K562 (cell line): ENCODE measurements around the gene TIPIN. TPM values are rescaled to one million over a fixed set of nuclear protein-coding genes. Genes with fewer than 3 reads are reported as not detected.

ENCODE experiments used
- ATAC-seq: fragments of 200-7000 bp; cut with Tn5 transposase; 3 replicates; pipeline ENCODE4 v1.9.1; 2020; ENCODE audit warnings: moderate library complexity
- BruUV-seq: library from RNA; stranded (reverse); fragments of 400-500 nt; replicated peaks from 2 replicates; lab custom pipeline; 2021; lab: Mats Ljungman, UMichigan
- CTCF ChIA-PET: fragments of 300-600 bp; formaldehyde crosslinking; extraction: SDS; loops from one replicate; lab custom pipeline; 2021; ENCODE audit warnings: low intra/inter-chr PET ratio; lab: Yijun Ruan, JAX
- POLR2A ChIA-PET: fragments of 300-600, 350-650 bp; sonication (Branson Sonifier 250); formaldehyde crosslinking; extraction: SDS; loops from one replicate; lab custom pipeline; 2021; ENCODE audit warnings: antibody characterized with exemption, inconsistent platforms; lab: Yijun Ruan, JAX
- DNase-seq, 4 experiments: peaks; one replicate each; pipeline versions ENCODE4 v3.0.0 to v3.0.0-alpha.2; 2011 to 2018; ENCODE audit warnings: low spot score in 3 of 4, mixed read lengths in 3 of 4; ENCODE audit errors: extremely low read depth in 1 of 4
- FAIRE-seq: peaks from 2 replicates; lab custom pipeline; 2011; peaks lifted over from hg19 to GRCh38; lab: Jason Lieb, UNC
- H2AFZ ChIP-seq: 2 replicates; pipeline ENCODE4 v1.6.0; 2011; ENCODE audit warnings: low read depth, low read length, control low read depth, inconsistent platforms
- H3K27ac ChIP-seq: fragments of 200-600 bp; 3 replicates; pipeline ENCODE4 v1.8.0; 2011; ENCODE audit warnings: low read depth, mild to moderate bottlenecking, control low read depth, inconsistent platforms, low read length, moderate library complexity, mixed read lengths; ENCODE audit errors: extremely low read depth
- H3K27me3 ChIP-seq, 2 experiments: fragments of 300-600 bp in 1 of 2; 2 replicates in 1 of 2; 3 replicates in 1 of 2; pipeline versions ENCODE4 v1.6.0 to v1.8.0; 2011; ENCODE audit warnings: inconsistent platforms in 2 of 2, low read length in 2 of 2, mild to moderate bottlenecking in 1 of 2, mixed read lengths in 1 of 2, moderate library complexity in 1 of 2; ENCODE audit not compliant: control insufficient read depth in 2 of 2, insufficient read depth in 2 of 2
- H3K36me3 ChIP-seq: fragments of 300-600 bp; 3 replicates; pipeline ENCODE4 v1.8.0; 2011; ENCODE audit warnings: mild to moderate bottlenecking, low read length, inconsistent platforms; ENCODE audit not compliant: control insufficient read depth, insufficient read depth
- H3K4me1 ChIP-seq, 2 experiments: fragments of 200-600 bp in 1 of 2; replicated peaks in 1 of 2; 2 replicates in 1 of 2; 3 replicates in 1 of 2; pipeline versions ENCODE4 v1.5.1 to v1.8.0; 2011; ENCODE audit warnings: inconsistent platforms in 2 of 2, low read length in 2 of 2, mild to moderate bottlenecking in 1 of 2, mixed read lengths in 1 of 2, moderate library complexity in 1 of 2; ENCODE audit not compliant: control insufficient read depth in 2 of 2, insufficient read depth in 2 of 2
- H3K4me2 ChIP-seq: 2 replicates; pipeline ENCODE4 v1.6.1; 2011; ENCODE audit warnings: low read length, control low read depth, inconsistent platforms, mixed read lengths; ENCODE audit not compliant: insufficient read depth
- H3K4me3 ChIP-seq: fragments of 200-600 bp; sonication (generic), shearing (Covaris generic); 2 replicates; pipeline ENCODE4 v1.5.1; 2016; ENCODE audit warnings: control low read depth, inconsistent platforms
- H3K79me2 ChIP-seq: fragments of 200-600 bp; 3 replicates; pipeline ENCODE4 v1.8.0; 2011; ENCODE audit warnings: low read length, inconsistent platforms; ENCODE audit not compliant: control insufficient read depth, insufficient read depth
- H3K9ac ChIP-seq, 2 experiments: 2 replicates each; pipeline versions ENCODE4 v1.6.0 to v1.6.1; 2011; ENCODE audit warnings: low read depth in 2 of 2, low read length in 2 of 2, control low read depth in 1 of 2, inconsistent platforms in 1 of 2, mild to moderate bottlenecking in 1 of 2, mixed read lengths in 1 of 2; ENCODE audit not compliant: insufficient read depth in 1 of 2
- H3K9me1 ChIP-seq: one replicate; pipeline ENCODE4 v1.6.0; 2011; ENCODE audit warnings: inconsistent platforms, mild to moderate bottlenecking, low read length, moderate library complexity; ENCODE audit not compliant: control insufficient read depth, insufficient read depth
- H3K9me3 ChIP-seq: replicated peaks from 2 replicates; pipeline ENCODE4 v1.5.1; 2011; ENCODE audit warnings: low read depth, low read length, inconsistent platforms; ENCODE audit not compliant: control insufficient read depth, insufficient read depth
- H4K20me1 ChIP-seq: replicated peaks from 2 replicates; pipeline ENCODE4 v1.6.1; 2011; ENCODE audit warnings: low read length, inconsistent platforms, mixed read lengths; ENCODE audit not compliant: control insufficient read depth, insufficient read depth
- BRD4 ChIP-seq: fragments of 200-600 bp; sonication (generic); IDR thresholded peaks from 2 replicates; pipeline ENCODE4 v1.6.1; 2017; ENCODE audit warnings: inconsistent platforms
- CEBPG ChIP-seq, 3 experiments: fragments of 200-800 bp in 1 of 3; sonication (Bioruptor generic) in 1 of 3; sonication (generic) in 1 of 3; formaldehyde crosslinking in 1 of 3; IDR thresholded peaks in 2 of 3; conservative IDR thresholded peaks in 1 of 3; 2 replicates each; pipeline versions ENCODE4 v1.6.1 to v1.8.0; 2016 to 2022; ENCODE audit warnings: missing compliant biosample characterization in 2 of 3, missing genetic modification characterization in 2 of 3, mild to moderate bottlenecking in 1 of 3, missing genetic modification reagents in 1 of 3
- GATAD2B ChIP-seq: fragments of 450-650 bp; IDR thresholded peaks from 2 replicates; pipeline ENCODE4 v1.6.1; 2017; ENCODE audit warnings: mild to moderate bottlenecking, borderline replicate concordance
- HNRNPL ChIP-seq: fragments of 200-400 bp; formaldehyde crosslinking; IDR thresholded peaks from 2 replicates; pipeline ENCODE4 v1.6.1; 2017; ENCODE audit warnings: low read depth, mild to moderate bottlenecking, low read length
- IRF2 ChIP-seq: sonication (generic); formaldehyde crosslinking; IDR thresholded peaks from 2 replicates; pipeline ENCODE4 v1.8.1; 2022; ENCODE audit warnings: mild to moderate bottlenecking, missing genetic modification reagents
- NCOA2 ChIP-seq, 2 experiments: fragments of 450-650 bp; IDR thresholded peaks; 2 replicates each; pipeline ENCODE4 v1.6.1; 2018; ENCODE audit warnings: mild to moderate bottlenecking in 2 of 2, moderate library complexity in 1 of 2; ENCODE audit not compliant: partially characterized antibody in 2 of 2
- PHB2 ChIP-seq: fragments of 450-650 bp; IDR thresholded peaks from 2 replicates; pipeline ENCODE4 v1.6.1; 2017; ENCODE audit warnings: low read depth
- ZNF57 ChIP-seq: fragments of 450-650 bp; formaldehyde crosslinking; IDR thresholded peaks from 2 replicates; pipeline ENCODE4 v1.4.0; 2020; ENCODE audit warnings: mild to moderate bottlenecking, moderate library complexity
- WGBS: fragments of 100-300 bp; shearing (Covaris generic); methylation state at CpG from one replicate; pipeline ENCODE4 v1.1.6; 2016; ENCODE audit warnings: low coverage, mixed read lengths; ENCODE audit not compliant: insufficient coverage; ENCODE audit errors: missing lambda C conversion rate; 5-methylcytosine and 5-hydroxymethylcytosine counted together
- in situ Hi-C: fragments of 300-500 bp; cut with MboI; formaldehyde crosslinking; loops from 4 replicates; pipeline ENCODE4 v1.15.0; 2018; ENCODE audit warnings: inconsistent platforms, mixed read lengths
- intact Hi-C: fragments of 100-400 bp; cut with micrococcal nuclease; formaldehyde crosslinking; loops from 2 replicates; pipeline ENCODE4 v1.14.2; 2022
- polyA plus RNA-seq, 8 experiments: library from polyadenylated mRNA; depleted of rRNA in 4 of 8; stranded (reverse) in 5 of 8; unstranded in 3 of 8; fragments of >200 nt; fragmentation: Nextera tagmentation in 2 of 8; fragmentation: Illumina TruSeq in 1 of 8; extraction: Ambion mirVana in 2 of 8; extraction: Trizol in 1 of 8; gene quantifications; 2 replicates each; pipeline versions ENCODE4 v1.2.1 to v1.2.3, GENCODE V29; 2011 to 2014; ENCODE audit warnings: inconsistent platforms in 1 of 8, missing spikeins in 1 of 8
- total RNA-seq, 7 experiments: library from RNA; depleted of rRNA in 6 of 7; stranded (reverse); fragments of >200 nt in 6 of 7; fragmentation: Illumina TruSeq in 2 of 7; extraction: Trizol in 2 of 7; gene quantifications; 2 replicates each; pipeline versions ENCODE4 v1.2.1 to v1.2.3, GENCODE V29; 2011 to 2021; ENCODE audit warnings: low replicate concordance in 1 of 7
- TF ChIP-seq, protein P1 (sequence below): fragments of 450-650 bp; formaldehyde crosslinking; IDR thresholded peaks from 2 replicates; pipeline ENCODE4 v1.4.0; 2020; ENCODE audit warnings: mild to moderate bottlenecking
- TF ChIP-seq, protein P2 (sequence below): fragments of 250-450 bp; sonication (Bioruptor Pico); IDR thresholded peaks from 2 replicates; pipeline ENCODE4 v1.9.0; 2021; ENCODE audit warnings: mild to moderate bottlenecking
- TF ChIP-seq, protein P3 (sequence below): fragments of 250-450 bp; sonication (Bioruptor Pico); IDR thresholded peaks from 2 replicates; pipeline ENCODE4 v1.5.0; 2020; ENCODE audit warnings: mild to moderate bottlenecking
- TF ChIP-seq, protein P4 (sequence below): fragments of 250-450 bp; sonication (Bioruptor Pico); IDR thresholded peaks from 2 replicates; pipeline ENCODE4 v1.6.1; 2021; ENCODE audit warnings: mild to moderate bottlenecking
- TF ChIP-seq, protein P5 (sequence below): fragments of 450-650 bp; IDR thresholded peaks from 2 replicates; pipeline ENCODE4 v1.6.1; 2017; ENCODE audit warnings: antibody characterized with exemption, mild to moderate bottlenecking

Gene TIPIN
- total and polyA plus RNA-seq, 9 of the 15 experiments (the other 6 are each of a cell fraction or from before 2014, with no cell fraction given) = 22.9 to 61.4 (median 42.0) TPM

DNA sequence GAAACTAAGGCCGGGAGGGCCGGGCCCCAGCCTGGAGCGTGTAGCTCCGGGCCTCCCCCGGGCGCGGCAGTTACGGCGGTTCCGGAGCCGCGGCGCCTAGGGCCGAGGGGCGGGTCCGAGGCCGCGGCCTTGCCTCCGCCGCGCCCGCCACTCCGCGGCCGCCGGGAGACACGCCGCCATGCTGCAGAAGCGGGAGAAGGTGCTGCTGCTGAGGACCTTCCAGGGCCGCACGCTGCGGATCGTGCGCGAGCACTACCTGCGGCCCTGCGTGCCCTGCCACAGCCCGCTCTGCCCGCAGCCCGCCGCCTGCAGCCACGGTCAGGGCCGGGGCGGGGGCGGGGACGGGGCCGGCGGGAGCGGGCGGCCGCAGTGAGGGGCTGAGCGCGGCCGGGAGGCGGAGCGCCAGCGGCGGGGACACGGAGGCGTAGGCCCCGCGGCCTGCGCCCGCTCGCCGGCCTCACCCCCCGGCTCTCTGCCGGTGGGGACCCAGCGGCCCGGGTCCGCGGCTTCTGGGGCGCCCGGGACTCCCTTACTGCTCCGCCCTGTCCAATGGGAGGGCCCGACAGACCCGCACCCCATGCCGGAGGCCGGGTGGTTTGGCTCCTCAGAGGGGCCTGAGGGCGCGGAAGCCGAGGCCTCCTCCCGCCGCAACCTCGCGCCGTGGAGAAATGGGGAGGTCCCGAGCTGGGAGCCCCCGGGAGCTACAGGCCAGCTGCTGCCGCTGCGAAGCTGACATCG lies 62.9 kb downstream of the TIPIN start, which contains the start of gene DIS3L:
Gene DIS3L (plus strand): TSS at position 150 of the 738 bp plus-strand sequence. CDS start 29 bp downstream, at position 179.
- FAIRE-seq = no peak
- intact Hi-C loops = loop anchor here (5.0 kb wide), 1 partner anchor 204 kb away; the partner anchor contains the start of gene SNAPC5
- ChIA-PET POLR2A (interaction anchor here (0.6 to 1.3 kb wide), 5 partner anchors 49 to 229 kb away, joined by 3 to 4 read pairs (median 3); no protein-coding TSS in a partner anchor), CTCF (no interaction called here)
- Histone ChIP-seq H2AFZ (peak within 1 kb of the TSS; percentile 91), H3K79me2 (peaks cover 22% of the 10 kb centered on the region), H3K4me2 (peak within 1 kb of the TSS; percentile 96), H3K27ac (peak within 1 kb of the TSS; percentile 82), H3K9me1 (no peaks in the 10 kb centered on the region), H3K27me3 (no peaks in the 10 kb centered on the region), H4K20me1 (no peaks in the 10 kb centered on the region), H3K9ac (peak within 1 kb of the TSS; percentile 85 to 97), H3K4me1 (peaks cover 17 to 20% of the 10 kb centered on the region in 2 experiments), H3K36me3 (peaks cover 19% of the 10 kb centered on the region), H3K9me3 (no peaks in the 10 kb centered on the region), H3K4me3 (peak within 1 kb of the TSS; percentile 45)
- in situ Hi-C loops = no loop called here
- peak; percentile 71 to 90 (median 86) for DNase-seq
- WGBS = under 1% methylated on average over 52 of the region's 92 CpGs
- BruUV-seq = no TSS peak
- ATAC-seq = peak; percentile 90
- TF ChIP-seq, protein P1, sequence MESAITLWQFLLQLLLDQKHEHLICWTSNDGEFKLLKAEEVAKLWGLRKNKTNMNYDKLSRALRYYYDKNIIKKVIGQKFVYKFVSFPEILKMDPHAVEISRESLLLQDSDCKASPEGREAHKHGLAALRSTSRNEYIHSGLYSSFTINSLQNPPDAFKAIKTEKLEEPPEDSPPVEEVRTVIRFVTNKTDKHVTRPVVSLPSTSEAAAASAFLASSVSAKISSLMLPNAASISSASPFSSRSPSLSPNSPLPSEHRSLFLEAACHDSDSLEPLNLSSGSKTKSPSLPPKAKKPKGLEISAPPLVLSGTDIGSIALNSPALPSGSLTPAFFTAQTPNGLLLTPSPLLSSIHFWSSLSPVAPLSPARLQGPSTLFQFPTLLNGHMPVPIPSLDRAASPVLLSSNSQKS = no peak
- TF ChIP-seq IRF2 (no peak), NCOA2 (IDR thresholded peaks at IDR 0.05; ENCODE audit: partially characterized antibody in 2 of 2) (no peak), BRD4 (no peak), ZNF57 (no peak), GATAD2B (0 out of 2 replicates have a peak, but pooled peaks have one; percentile 74), HNRNPL (no peak), CEBPG (CRISPR knock-in tag; IDR thresholded peaks at IDR 0.05) (no peak), CEBPG (tag; conservative IDR thresholded peaks at IDR 0.05 in 1 of 2, IDR thresholded peaks at IDR 0.05 in 1 of 2) (no peak), PHB2 (no peak)
- TF ChIP-seq, protein P2, sequence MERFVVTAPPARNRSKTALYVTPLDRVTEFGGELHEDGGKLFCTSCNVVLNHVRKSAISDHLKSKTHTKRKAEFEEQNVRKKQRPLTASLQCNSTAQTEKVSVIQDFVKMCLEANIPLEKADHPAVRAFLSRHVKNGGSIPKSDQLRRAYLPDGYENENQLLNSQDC (CRISPR knock-in tag) = no peak
- TF ChIP-seq, protein P3, sequence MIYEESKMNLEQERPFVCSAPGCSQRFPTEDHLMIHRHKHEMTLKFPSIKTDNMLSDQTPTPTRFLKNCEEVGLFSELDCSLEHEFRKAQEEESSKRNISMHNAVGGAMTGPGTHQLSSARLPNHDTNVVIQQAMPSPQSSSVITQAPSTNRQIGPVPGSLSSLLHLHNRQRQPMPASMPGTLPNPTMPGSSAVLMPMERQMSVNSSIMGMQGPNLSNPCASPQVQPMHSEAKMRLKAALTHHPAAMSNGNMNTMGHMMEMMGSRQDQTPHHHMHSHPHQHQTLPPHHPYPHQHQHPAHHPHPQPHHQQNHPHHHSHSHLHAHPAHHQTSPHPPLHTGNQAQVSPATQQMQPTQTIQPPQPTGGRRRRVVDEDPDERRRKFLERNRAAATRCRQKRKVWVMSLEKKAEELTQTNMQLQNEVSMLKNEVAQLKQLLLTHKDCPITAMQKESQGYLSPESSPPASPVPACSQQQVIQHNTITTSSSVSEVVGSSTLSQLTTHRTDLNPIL (CRISPR knock-in tag) = no peak
- TF ChIP-seq, protein P4, sequence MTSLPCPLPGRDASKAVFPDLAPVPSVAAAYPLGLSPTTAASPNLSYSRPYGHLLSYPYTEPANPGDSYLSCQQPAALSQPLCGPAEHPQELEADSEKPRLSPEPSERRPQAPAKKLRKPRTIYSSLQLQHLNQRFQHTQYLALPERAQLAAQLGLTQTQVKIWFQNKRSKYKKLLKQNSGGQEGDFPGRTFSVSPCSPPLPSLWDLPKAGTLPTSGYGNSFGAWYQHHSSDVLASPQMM = no peak
- TF ChIP-seq, protein P5, sequence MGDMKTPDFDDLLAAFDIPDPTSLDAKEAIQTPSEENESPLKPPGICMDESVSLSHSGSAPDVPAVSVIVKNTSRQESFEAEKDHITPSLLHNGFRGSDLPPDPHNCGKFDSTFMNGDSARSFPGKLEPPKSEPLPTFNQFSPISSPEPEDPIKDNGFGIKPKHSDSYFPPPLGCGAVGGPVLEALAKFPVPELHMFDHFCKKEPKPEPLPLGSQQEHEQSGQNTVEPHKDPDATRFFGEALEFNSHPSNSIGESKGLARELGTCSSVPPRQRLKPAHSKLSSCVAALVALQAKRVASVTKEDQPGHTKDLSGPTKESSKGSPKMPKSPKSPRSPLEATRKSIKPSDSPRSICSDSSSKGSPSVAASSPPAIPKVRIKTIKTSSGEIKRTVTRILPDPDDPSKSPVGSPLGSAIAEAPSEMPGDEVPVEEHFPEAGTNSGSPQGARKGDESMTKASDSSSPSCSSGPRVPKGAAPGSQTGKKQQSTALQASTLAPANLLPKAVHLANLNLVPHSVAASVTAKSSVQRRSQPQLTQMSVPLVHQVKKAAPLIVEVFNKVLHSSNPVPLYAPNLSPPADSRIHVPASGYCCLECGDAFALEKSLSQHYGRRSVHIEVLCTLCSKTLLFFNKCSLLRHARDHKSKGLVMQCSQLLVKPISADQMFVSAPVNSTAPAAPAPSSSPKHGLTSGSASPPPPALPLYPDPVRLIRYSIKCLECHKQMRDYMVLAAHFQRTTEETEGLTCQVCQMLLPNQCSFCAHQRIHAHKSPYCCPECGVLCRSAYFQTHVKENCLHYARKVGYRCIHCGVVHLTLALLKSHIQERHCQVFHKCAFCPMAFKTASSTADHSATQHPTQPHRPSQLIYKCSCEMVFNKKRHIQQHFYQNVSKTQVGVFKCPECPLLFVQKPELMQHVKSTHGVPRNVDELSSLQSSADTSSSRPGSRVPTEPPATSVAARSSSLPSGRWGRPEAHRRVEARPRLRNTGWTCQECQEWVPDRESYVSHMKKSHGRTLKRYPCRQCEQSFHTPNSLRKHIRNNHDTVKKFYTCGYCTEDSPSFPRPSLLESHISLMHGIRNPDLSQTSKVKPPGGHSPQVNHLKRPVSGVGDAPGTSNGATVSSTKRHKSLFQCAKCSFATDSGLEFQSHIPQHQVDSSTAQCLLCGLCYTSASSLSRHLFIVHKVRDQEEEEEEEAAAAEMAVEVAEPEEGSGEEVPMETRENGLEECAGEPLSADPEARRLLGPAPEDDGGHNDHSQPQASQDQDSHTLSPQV = peak; percentile 22; the same call in 1 of the 2 replicates
